HEK293 (cell line): ENCODE results near the gene ARMC7.

Experiments
- CTCF ChIA-PET: fragments of 350-600 bp; formaldehyde crosslinking; extraction: SDS; loops from one replicate; lab custom pipeline; 2021; ENCODE audit warnings: antibody characterized with exemption; lab: Yijun Ruan, JAX
- POLR2A ChIA-PET: fragments of 300-600 bp; formaldehyde crosslinking; extraction: SDS; loops from one replicate; lab custom pipeline; 2020; ENCODE audit warnings: antibody characterized with exemption, inconsistent platforms; lab: Yijun Ruan, JAX
- H3K27ac ChIP-seq: fragments of 200-500 bp; sonication (Bioruptor generic); 2 replicates; pipeline ENCODE4 v1.5.1; 2014; ENCODE audit warnings: low read depth, low read length, control low read depth, inconsistent platforms; ENCODE audit errors: extremely low read depth
- H3K36me3 ChIP-seq, 2 experiments: fragments of 200-500 bp in 1 of 2; sonication (Bioruptor generic) in 1 of 2; 1 replicate in 1 of 2; 2 replicates in 1 of 2; pipeline ENCODE4 v1.5.1; 2014 to 2017; ENCODE audit warnings: inconsistent platforms in 2 of 2, low read length in 2 of 2; ENCODE audit not compliant: control insufficient read depth in 2 of 2, insufficient read depth in 1 of 2
- H3K4me1 ChIP-seq: fragments of 200-500 bp; sonication (Bioruptor generic); 2 replicates; pipeline ENCODE4 v1.5.1; 2014; ENCODE audit warnings: mild to moderate bottlenecking, low read length, inconsistent platforms; ENCODE audit not compliant: control insufficient read depth, insufficient read depth
- H3K4me3 ChIP-seq: 2 replicates; pipeline ENCODE4 v1.5.1; 2011; ENCODE audit warnings: low read depth, mild to moderate bottlenecking, control low read depth, low read length, moderate library complexity
- H3K9me3 ChIP-seq: fragments of 200-500 bp; sonication (Bioruptor generic); 2 replicates; pipeline ENCODE4 v1.5.1; 2014; ENCODE audit warnings: low read depth, low read length, inconsistent platforms; ENCODE audit not compliant: control insufficient read depth, insufficient read depth
- CTCF ChIP-seq: fragments of 450-650 bp; formaldehyde crosslinking; IDR thresholded peaks from 2 replicates; pipeline ENCODE4 v1.5.1; 2016; ENCODE audit warnings: missing biosample characterization, missing genetic modification characterization
- FEZF1 ChIP-seq: fragments of 450-650 bp; formaldehyde crosslinking; IDR thresholded peaks from 2 replicates; pipeline ENCODE4 v1.5.1; 2016; ENCODE audit warnings: missing biosample characterization, missing genetic modification characterization
- GLIS2 ChIP-seq: fragments of 450-650 bp; formaldehyde crosslinking; IDR thresholded peaks from 2 replicates; pipeline ENCODE4 v1.5.1; 2016; ENCODE audit warnings: missing biosample characterization, missing genetic modification characterization
- KLF1 ChIP-seq: fragments of 450-650 bp; formaldehyde crosslinking; IDR thresholded peaks from 2 replicates; pipeline ENCODE4 v1.5.1; 2016; ENCODE audit warnings: missing biosample characterization, missing genetic modification characterization
- KLF9 ChIP-seq: fragments of 450-650 bp; formaldehyde crosslinking; IDR thresholded peaks from 2 replicates; pipeline ENCODE4 v1.5.1; 2016; ENCODE audit warnings: missing biosample characterization, missing genetic modification characterization, low read depth
- SCRT2 ChIP-seq: fragments of 450-650 bp; formaldehyde crosslinking; IDR thresholded peaks from 2 replicates; pipeline ENCODE4 v1.5.1; 2016; ENCODE audit warnings: missing biosample characterization, missing genetic modification characterization
- SP7 ChIP-seq: fragments of 450-650 bp; formaldehyde crosslinking; IDR thresholded peaks from 2 replicates; pipeline ENCODE4 v1.5.1; 2016; ENCODE audit warnings: missing biosample characterization, missing genetic modification characterization
- YY2 ChIP-seq: fragments of 450-650 bp; formaldehyde crosslinking; IDR thresholded peaks from 2 replicates; pipeline ENCODE4 v1.5.1; 2016; ENCODE audit warnings: missing biosample characterization, missing genetic modification characterization
- ZBTB11 ChIP-seq: fragments of 450-650 bp; formaldehyde crosslinking; conservative IDR thresholded peaks from 2 replicates; pipeline ENCODE4 v1.5.1; 2016; ENCODE audit warnings: low read depth, missing biosample characterization, missing genetic modification characterization
- ZBTB44 ChIP-seq: fragments of 450-650 bp; IDR thresholded peaks from 2 replicates; pipeline ENCODE4 v1.5.1; 2018; ENCODE audit warnings: missing biosample characterization, mild to moderate bottlenecking, missing genetic modification characterization
- ZBTB48 ChIP-seq: fragments of 450-650 bp; formaldehyde crosslinking; IDR thresholded peaks from 2 replicates; pipeline ENCODE4 v1.5.1; 2016; ENCODE audit warnings: missing biosample characterization, missing genetic modification characterization
- ZIC2 ChIP-seq: fragments of 450-650 bp; formaldehyde crosslinking; IDR thresholded peaks from 2 replicates; pipeline ENCODE4 v1.5.1; 2016; ENCODE audit warnings: missing biosample characterization, missing genetic modification characterization
- ZNF302 ChIP-seq: fragments of 450-650 bp; formaldehyde crosslinking; IDR thresholded peaks from 2 replicates; pipeline ENCODE4 v1.5.1; 2016; ENCODE audit warnings: missing biosample characterization, missing genetic modification characterization, low read depth
- ZNF391 ChIP-seq: fragments of 450-650 bp; formaldehyde crosslinking; IDR thresholded peaks from 2 replicates; pipeline ENCODE4 v1.5.1; 2016; ENCODE audit warnings: low read depth, missing biosample characterization, missing genetic modification characterization, borderline replicate concordance
- ZNF426 ChIP-seq: fragments of 450-650 bp; formaldehyde crosslinking; IDR thresholded peaks from 2 replicates; pipeline ENCODE4 v1.5.1; 2017; ENCODE audit warnings: missing biosample characterization, missing genetic modification characterization, mild to moderate bottlenecking, inconsistent platforms, moderate library complexity
- ZNF473 ChIP-seq: fragments of 450-650 bp; formaldehyde crosslinking; IDR thresholded peaks from 2 replicates; pipeline ENCODE4 v1.5.1; 2017; ENCODE audit warnings: missing biosample characterization, missing genetic modification characterization
- ZNF514 ChIP-seq: fragments of 450-650 bp; formaldehyde crosslinking; IDR thresholded peaks from 2 replicates; pipeline ENCODE4 v1.5.1; 2016; ENCODE audit warnings: missing biosample characterization, missing genetic modification characterization
- ZNF521 ChIP-seq: fragments of 450-650 bp; formaldehyde crosslinking; IDR thresholded peaks from 2 replicates; pipeline ENCODE4 v1.5.1; 2017; ENCODE audit warnings: missing biosample characterization, mild to moderate bottlenecking, missing genetic modification characterization
- ZNF560 ChIP-seq: fragments of 450-650 bp; formaldehyde crosslinking; IDR thresholded peaks from 2 replicates; pipeline ENCODE4 v1.5.1; 2017; ENCODE audit warnings: missing biosample characterization, missing genetic modification characterization, borderline replicate concordance
- ZNF600 ChIP-seq: fragments of 450-650 bp; formaldehyde crosslinking; IDR thresholded peaks from 2 replicates; pipeline ENCODE4 v1.5.1; 2016; ENCODE audit warnings: missing biosample characterization, missing genetic modification characterization
- ZNF624 ChIP-seq: fragments of 450-650 bp; formaldehyde crosslinking; IDR thresholded peaks from 2 replicates; pipeline ENCODE4 v1.5.1; 2017; ENCODE audit warnings: missing biosample characterization, missing genetic modification characterization
- ZNF626 ChIP-seq: fragments of 450-650 bp; sonication (Bioruptor Pico); formaldehyde crosslinking; IDR thresholded peaks from 2 replicates; pipeline ENCODE4 v1.5.1; 2018; ENCODE audit warnings: missing biosample characterization, missing genetic modification characterization, inconsistent platforms
- ZNF677 ChIP-seq: fragments of 450-650 bp; IDR thresholded peaks from 2 replicates; pipeline ENCODE4 v1.5.0; 2018; ENCODE audit warnings: missing biosample characterization, mild to moderate bottlenecking, missing genetic modification characterization, moderate library complexity
- ZNF791 ChIP-seq: fragments of 450-650 bp; formaldehyde crosslinking; IDR thresholded peaks from 2 replicates; pipeline ENCODE4 v1.5.1; 2016; ENCODE audit warnings: missing biosample characterization, missing genetic modification characterization
- ZSCAN16 ChIP-seq: fragments of 450-650 bp; formaldehyde crosslinking; IDR thresholded peaks from 2 replicates; pipeline ENCODE4 v1.5.1; 2016; ENCODE audit warnings: missing biosample characterization, missing genetic modification characterization

The ARMC7 gene

GRCh38 chr17:75135452-75135851 is 25.7 kb downstream of the ARMC7 start:
- ChIA-PET CTCF (interaction anchor here (0.7 to 0.8 kb wide), 2 partner anchors 14 to 345 kb away, joined by 3 to 10 read pairs; no protein-coding TSS in a partner anchor), POLR2A (interaction anchor here (1.2 kb wide), 1 partner anchor 19 kb away, joined by 3 read pairs; the partner anchor contains the start of gene JPT1)
- Histone ChIP-seq H3K9me3 (no peaks in the 10 kb centered on the region), H3K4me1 (peaks cover 3% of the 10 kb centered on the region; the same call in 1 of the 2 replicates), H3K36me3 (peaks cover 50% of the 10 kb centered on the region in 2 experiments), H3K4me3 (no peak overlapping the region)
- TF ChIP-seq ZNF626 (tag by site-specific recombination) (no peak), FEZF1 (tag by site-specific recombination) (no peak), SP7 (tag by site-specific recombination) (no peak), ZIC2 (tag by site-specific recombination) (peak; percentile 76), ZNF391 (tag by site-specific recombination) (no peak), GLIS2 (tag by site-specific recombination) (no peak), ZSCAN16 (tag by site-specific recombination) (peak; percentile 30; the same call in 1 of the 2 replicates), ZBTB11 (no peak), ZNF791 (tag by site-specific recombination) (no peak), YY2 (no peak), ZNF600 (tag by site-specific recombination) (no peak)
- TF ChIP-seq, all 188 proteins: peak for 2
- H3K27ac ChIP-seq = peak overlapping the region; percentile 36; the same call in 1 of the 2 replicates

GRCh38 chr17:75135946-75136345 is 26.2 kb downstream of the ARMC7 start:
- no peak overlapping the region for H3K27ac ChIP-seq

More at GRCh38 chr17:75135946-75136345, 26.2 kb downstream of the ARMC7 start:
- ChIA-PET CTCF (interaction anchor here (0.5 to 1.2 kb wide), 4 partner anchors 14 to 346 kb away, joined by 3 to 10 read pairs (median 3); no protein-coding TSS in a partner anchor), POLR2A (interaction anchor here (0.7 to 1.5 kb wide), 4 partner anchors 10 to 19 kb away, joined by 3 to 4 read pairs (median 3); partner anchors contain the start of gene JPT1)
- H3K9me3 ChIP-seq = no peaks in the 10 kb centered on the region
- peaks cover 54 to 55% of the 10 kb centered on the region in 2 experiments for H3K36me3 ChIP-seq
- TF ChIP-seq ZNF302 (tag by site-specific recombination) (no peak), ZNF426 (tag by site-specific recombination) (no peak), SCRT2 (tag by site-specific recombination) (no peak), KLF9 (tag by site-specific recombination) (no peak), ZNF514 (no peak), ZNF560 (tag by site-specific recombination) (no peak), ZBTB44 (tag by site-specific recombination) (no peak), ZNF624 (tag by site-specific recombination) (no peak), ZNF521 (tag by site-specific recombination) (no peak), ZNF473 (tag by site-specific recombination) (no peak), ZBTB48 (tag by site-specific recombination) (no peak), ZNF677 (tag by site-specific recombination) (no peak), CTCF (no peak), KLF1 (tag by site-specific recombination) (no peak)
- TF ChIP-seq, all 188 proteins: peak for 0
- Histone ChIP-seq H3K4me1 (peaks cover 3% of the 10 kb centered on the region; the same call in 1 of the 2 replicates), H3K4me3 (no peak overlapping the region)
